Body of pancreas (tissue), 4 donors: ENCODE measurements around the gene ACTR3C. TPM values are rescaled to one million over a fixed set of nuclear protein-coding genes. Genes with fewer than 3 reads are reported as not detected.

Experiments
- ATAC-seq: fragments of 150-250 bp; one replicate; pipeline ENCODE4 v1.9.1; 2016
- DNase-seq, 4 donors: peaks; one replicate each; pipeline ENCODE4 v3.0.0-alpha.2; 2019
- H3K27ac ChIP-seq, 4 donors: fragments of 200-600 bp; sonication (generic); 1 replicate in 3 of 4; 2 replicates in 1 of 4; pipeline versions ENCODE4 v1.5.1 to v1.6.1; 2016 to 2019; ENCODE audit warnings: mild to moderate bottlenecking in 1 of 4, mixed read lengths in 1 of 4, moderate library complexity in 1 of 4
- H3K27me3 ChIP-seq, 2 donors: fragments of 200-600 bp; sonication (generic); one replicate each; pipeline ENCODE4 v1.6.0; 2016; ENCODE audit warnings: mild to moderate bottlenecking in 1 of 2
- H3K36me3 ChIP-seq, 2 donors: fragments of 200-600 bp; sonication (generic); replicated peaks in 1 of 2; 2 replicates each; pipeline ENCODE4 v1.5.1; 2016; ENCODE audit warnings: low read depth in 2 of 2; ENCODE audit not compliant: insufficient read depth in 1 of 2
- H3K4me1 ChIP-seq: fragments of 200-600 bp; sonication (generic); one replicate; pipeline ENCODE4 v1.6.0; 2016
- H3K4me3 ChIP-seq, 2 donors: fragments of 200-600 bp; sonication (generic); 1 replicate in 1 of 2; 2 replicates in 1 of 2; pipeline ENCODE4 v1.5.1; 2016 to 2019
- H3K9me3 ChIP-seq, 3 donors: fragments of 200-600 bp; sonication (generic); 1 replicate in 2 of 3; 2 replicates in 1 of 3; pipeline ENCODE4 v1.5.1; 2016
- POLR2A ChIP-seq, 3 donors: fragments of 450-650 bp; IDR thresholded peaks; one replicate each; pipeline ENCODE4 v1.6.1; 2016; ENCODE audit warnings: antibody characterized with exemption in 3 of 3, mild to moderate bottlenecking in 2 of 3
- WGBS, 2 donors: methylation state at CpG; one replicate each; pipeline ENCODE4 v1.1.5; 2017; 5-methylcytosine and 5-hydroxymethylcytosine counted together
- intact Hi-C: fragments of 100-400 bp; cut with DNase I; formaldehyde crosslinking; loops from one replicate; pipeline ENCODE4 v1.15.1; 2023
- total RNA-seq, 2 donors: library from RNA; depleted of rRNA; stranded (reverse); fragments of >200 nt; gene quantifications; one replicate each; pipeline ENCODE4 v1.1.0, GENCODE V29; 2016
- TF ChIP-seq, protein P1 (sequence below), 7 experiments: fragments of 450-650 bp in 4 of 7; fragments of 200-600 bp in 3 of 7; sonication (generic) in 3 of 7; IDR thresholded peaks; one replicate each; pipeline ENCODE4 v1.5.1; 2016 to 2019; ENCODE audit warnings: antibody characterized with exemption in 7 of 7

ACTR3C gene
- total RNA-seq, 2 donors from 2014 or later: 35.5 to 69.9 TPM

DNA sequence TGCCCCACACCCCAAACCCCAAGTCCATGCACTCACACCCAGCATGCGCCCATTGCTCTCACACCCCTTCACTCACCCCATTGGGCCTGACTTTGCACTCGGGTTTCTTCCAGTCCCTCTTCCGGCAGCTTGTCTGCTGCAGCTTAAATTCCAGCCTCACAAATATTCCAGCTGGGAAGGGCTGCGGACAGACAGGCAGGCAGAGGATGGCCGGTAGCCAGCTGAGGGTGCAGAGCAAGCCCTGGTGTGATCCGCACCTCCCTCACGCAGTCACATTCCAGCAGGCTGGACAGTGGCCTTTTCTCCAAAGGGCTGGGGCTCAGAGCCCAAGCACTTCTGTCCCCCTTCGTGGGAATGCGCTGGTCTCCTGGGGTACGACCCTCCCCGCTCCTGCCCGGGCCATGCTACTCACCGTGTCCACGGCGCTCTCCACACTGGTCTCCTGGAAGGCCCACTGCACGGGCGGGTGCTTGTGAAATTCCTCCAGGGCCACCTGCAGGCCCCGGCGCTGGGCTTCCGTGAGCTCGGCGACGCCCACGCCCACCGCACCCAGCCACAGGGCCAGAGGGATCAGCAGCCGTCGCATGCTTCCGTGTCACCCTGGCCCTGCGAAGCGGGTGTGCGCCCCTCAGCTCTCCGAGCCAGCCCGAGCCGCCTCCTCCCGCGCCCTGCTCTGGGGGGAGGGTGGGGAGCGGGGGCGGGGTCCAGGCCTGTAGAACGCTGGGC lies 16.8 kb upstream of the ACTR3C start:
- intact Hi-C loops: no loop called here
- no peaks in the 10 kb centered on the region for H3K9me3 ChIP-seq
- WGBS, 2 donors: 2 to 23% methylated on average over 16 to 34 of the region's 39 CpGs
- peak; percentile 64 to 80 (median 72) for DNase-seq
- H3K27me3 ChIP-seq: no peaks in the 10 kb centered on the region
- peak in 2 of 3 donors; percentile 16 to 29 for TF ChIP-seq POLR2A (IDR thresholded peaks at IDR 0.05)
- TF ChIP-seq, protein P1, sequence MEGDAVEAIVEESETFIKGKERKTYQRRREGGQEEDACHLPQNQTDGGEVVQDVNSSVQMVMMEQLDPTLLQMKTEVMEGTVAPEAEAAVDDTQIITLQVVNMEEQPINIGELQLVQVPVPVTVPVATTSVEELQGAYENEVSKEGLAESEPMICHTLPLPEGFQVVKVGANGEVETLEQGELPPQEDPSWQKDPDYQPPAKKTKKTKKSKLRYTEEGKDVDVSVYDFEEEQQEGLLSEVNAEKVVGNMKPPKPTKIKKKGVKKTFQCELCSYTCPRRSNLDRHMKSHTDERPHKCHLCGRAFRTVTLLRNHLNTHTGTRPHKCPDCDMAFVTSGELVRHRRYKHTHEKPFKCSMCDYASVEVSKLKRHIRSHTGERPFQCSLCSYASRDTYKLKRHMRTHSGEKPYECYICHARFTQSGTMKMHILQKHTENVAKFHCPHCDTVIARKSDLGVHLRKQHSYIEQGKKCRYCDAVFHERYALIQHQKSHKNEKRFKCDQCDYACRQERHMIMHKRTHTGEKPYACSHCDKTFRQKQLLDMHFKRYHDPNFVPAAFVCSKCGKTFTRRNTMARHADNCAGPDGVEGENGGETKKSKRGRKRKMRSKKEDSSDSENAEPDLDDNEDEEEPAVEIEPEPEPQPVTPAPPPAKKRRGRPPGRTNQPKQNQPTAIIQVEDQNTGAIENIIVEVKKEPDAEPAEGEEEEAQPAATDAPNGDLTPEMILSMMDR (IDR thresholded peaks at IDR 0.05): peak in 2 of 7 experiments; percentile 13 to 15
- peak overlapping the region; percentile 78 to 85 (median 82) for H3K27ac ChIP-seq
- peak; percentile 25 for ATAC-seq
- H3K4me1 ChIP-seq: peaks cover 62% of the 10 kb centered on the region
- peak overlapping the region; percentile 8 to 19 for H3K4me3 ChIP-seq
- H3K36me3 ChIP-seq: no peaks in the 10 kb centered on the region

DNA sequence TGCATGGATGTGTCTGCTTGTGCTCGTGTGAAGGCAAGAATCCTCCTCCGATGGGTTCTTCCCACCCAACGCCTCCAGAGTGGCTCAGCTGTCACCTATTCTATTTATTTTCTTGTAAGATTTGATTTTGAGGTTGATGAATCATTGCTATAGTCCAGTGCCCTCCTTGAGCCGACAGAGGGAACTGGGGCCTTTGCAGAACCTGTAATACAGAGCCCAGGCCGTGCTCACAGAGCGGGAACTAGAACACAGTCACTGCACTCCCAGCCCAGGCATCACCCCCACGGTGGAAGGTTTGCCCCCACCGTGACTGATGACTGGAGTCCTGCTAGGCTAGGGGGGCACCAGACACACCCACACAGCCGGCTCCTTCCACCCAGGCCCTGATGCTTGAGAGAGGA lies 16.1 kb upstream of the ACTR3C start:
- WGBS, 2 donors: 44 to 49% methylated on average over 8 to 9 of the region's 9 CpGs
- intact Hi-C loops: no loop called here
- Histone ChIP-seq H3K4me1 (peaks cover 70% of the 10 kb centered on the region), H3K27ac (peak overlapping the region; percentile 78 to 85 (median 82)), H3K4me3 (no peak overlapping the region), H3K27me3 (no peaks in the 10 kb centered on the region), H3K36me3 (no peaks in the 10 kb centered on the region), H3K9me3 (no peaks in the 10 kb centered on the region)
- ATAC-seq: no peak
- TF ChIP-seq, protein P1 (IDR thresholded peaks at IDR 0.05): no peak
- no peak for TF ChIP-seq POLR2A (IDR thresholded peaks at IDR 0.05)
- DNase-seq: no peak

DNA sequence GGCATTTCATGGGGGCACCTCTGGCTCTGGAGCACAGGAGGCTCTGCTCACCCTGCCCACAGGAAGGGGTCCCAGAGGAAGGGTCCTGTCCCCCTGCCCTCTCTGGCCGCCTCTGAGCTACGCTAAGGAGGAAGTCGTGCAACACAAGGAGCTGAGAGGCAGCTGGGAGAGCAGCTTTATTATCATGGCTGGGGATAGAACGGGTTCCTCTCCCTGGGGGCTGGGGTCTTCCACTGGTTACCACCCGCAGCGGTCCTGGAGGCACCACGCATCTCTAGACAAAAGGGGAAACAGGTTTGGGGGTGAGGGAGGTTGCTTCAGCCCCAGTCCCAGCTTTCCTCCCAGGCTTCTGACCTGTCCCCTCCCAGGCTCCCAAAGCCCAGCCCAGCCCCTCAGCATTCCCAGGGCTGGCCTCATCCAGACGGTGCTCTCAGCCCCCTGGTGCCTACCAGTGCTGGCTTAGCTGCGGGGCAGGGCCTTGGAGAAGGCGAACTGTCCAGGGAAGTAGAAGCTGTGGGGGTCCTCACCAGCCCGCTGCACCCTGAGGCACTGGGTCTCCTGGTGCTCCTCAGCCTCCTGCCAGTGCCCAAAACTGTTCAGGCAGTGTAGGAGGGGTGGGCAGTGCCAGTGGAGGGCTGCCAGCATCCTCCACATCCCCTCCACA lies 15.0 kb upstream of the ACTR3C start:
- H3K4me3 ChIP-seq: no peak overlapping the region
- intact Hi-C loops: no loop called here
- H3K27me3 ChIP-seq: no peaks in the 10 kb centered on the region
- DNase-seq: no peak
- ATAC-seq: no peak
- peak overlapping the region; percentile 77 to 83 (median 81) for H3K27ac ChIP-seq
- no peaks in the 10 kb centered on the region for H3K36me3 ChIP-seq
- 46 to 89% methylated on average over 5 to 9 of the region's 11 CpGs for WGBS, 2 donors
- no peaks in the 10 kb centered on the region for H3K9me3 ChIP-seq
- TF ChIP-seq, protein P1 (IDR thresholded peaks at IDR 0.05): no peak
- no peak for TF ChIP-seq POLR2A (IDR thresholded peaks at IDR 0.05)
- H3K4me1 ChIP-seq: peaks cover 70% of the 10 kb centered on the region

DNA sequence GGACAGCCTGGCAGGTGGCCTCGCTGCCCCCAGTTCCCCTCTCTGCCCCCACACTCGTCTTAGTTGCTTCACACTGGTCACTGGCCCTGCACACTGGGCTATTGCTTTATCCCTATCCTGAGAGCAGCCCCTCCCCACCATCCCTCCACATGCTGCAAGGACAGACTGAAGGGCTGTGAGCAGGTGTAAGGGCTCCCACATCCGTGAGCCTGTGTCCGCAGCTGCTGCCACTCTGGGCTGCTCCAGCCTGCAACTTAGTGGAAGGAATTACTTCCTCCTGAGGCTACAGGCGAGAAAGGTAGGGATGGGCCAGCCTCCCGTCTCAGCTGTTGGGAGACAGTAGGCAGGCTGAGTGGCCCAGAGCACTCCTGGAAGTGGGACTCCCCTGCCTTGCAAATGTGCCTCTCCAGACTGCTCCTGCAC lies 14.3 kb upstream of the ACTR3C start:
- WGBS, 2 donors: 20 to 27% methylated on average over 2 to 6 of the region's 6 CpGs
- ATAC-seq (peak; percentile 36), DNase-seq (peak; percentile 67 to 85 (median 77))
- no peaks in the 10 kb centered on the region for H3K27me3 ChIP-seq
- no peaks in the 10 kb centered on the region for H3K9me3 ChIP-seq
- TF ChIP-seq, protein P1 (IDR thresholded peaks at IDR 0.05): peak in 1 of 7 experiments; percentile 8
- peak in 1 of 3 donors; percentile 30 for TF ChIP-seq POLR2A (IDR thresholded peaks at IDR 0.05)
- intact Hi-C loops: no loop called here
- no peaks in the 10 kb centered on the region for H3K36me3 ChIP-seq
- peak overlapping the region; percentile 77 to 83 (median 81) for H3K27ac ChIP-seq
- H3K4me3 ChIP-seq: no peak overlapping the region
- H3K4me1 ChIP-seq: peaks cover 70% of the 10 kb centered on the region
